Activated CD4-positive, alpha-beta T cell treated with anti-CD3 and anti-CD28 coated beads, Interleukin-2, Interleukin-4, amounts not matched to agents 100 ng/mL and 50 ng/mL, durations not matched to agents 16 hours and 8 hours (primary cell): ENCODE data around the gene FOSL1.

Source experiments
- DNase-seq: peaks from one replicate; pipeline ENCODE4 v3.0.0-alpha.2; 2020; ENCODE audit warnings: low spot score

The FOSL1 gene

GRCh38 chr11:65900125-65900898 lies at the start of gene FOSL1:
FOSL1 (minus strand) TSS chr11:65900388; CDS start chr11:65900339, 49 bp downstream.
- DNase-seq, result peak; percentile 92

DNA sequence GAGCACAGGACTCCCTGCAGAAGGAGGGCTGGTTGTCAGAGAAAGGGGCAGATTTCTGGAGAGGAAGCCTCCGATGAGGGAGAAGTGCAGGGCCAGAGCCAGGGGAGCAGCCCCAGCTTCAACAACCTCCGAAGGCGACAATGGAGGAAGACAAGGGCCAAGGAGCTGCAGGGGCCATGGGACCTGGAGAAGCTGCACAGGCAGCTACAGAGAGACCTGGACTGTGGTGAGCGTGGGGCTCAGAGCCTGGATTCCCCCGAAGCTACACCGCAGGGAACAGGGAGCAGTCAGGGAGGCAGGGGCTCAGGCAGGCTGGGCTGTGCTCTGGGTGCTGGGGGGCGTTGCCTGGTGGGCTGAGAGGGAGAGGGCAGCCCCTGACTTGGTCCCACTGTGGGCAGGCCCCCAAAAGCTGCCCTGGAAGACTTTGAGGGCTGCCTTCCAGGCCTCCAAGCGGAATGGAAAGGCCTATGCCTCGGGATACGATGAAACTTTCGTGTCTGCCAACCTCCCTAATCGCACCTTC lies 47.5 kb upstream of the FOSL1 start:
- DNase-seq, result no peak

DNA sequence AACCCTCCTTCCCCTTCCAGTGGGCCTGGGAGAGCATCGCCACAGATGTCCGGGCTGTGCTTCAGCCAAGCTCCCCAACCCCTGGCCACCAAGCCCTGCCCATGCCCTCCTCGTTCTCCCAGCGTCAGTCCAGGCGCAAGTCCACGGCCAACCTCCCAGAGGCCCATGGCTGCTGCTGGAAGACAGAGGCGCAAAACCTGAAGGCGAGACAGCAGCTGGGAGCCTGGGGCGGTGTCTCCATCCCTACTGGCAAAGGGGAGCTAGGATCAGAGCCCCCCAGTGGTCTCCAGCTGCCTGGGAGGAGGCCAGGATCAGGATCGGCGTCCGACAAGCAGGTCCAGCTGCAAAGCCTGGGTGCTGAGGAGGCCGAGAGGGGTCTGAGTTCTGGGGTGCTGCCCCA lies 46.9 kb upstream of the FOSL1 start:
- DNase-seq, result no peak

GRCh38 chr11:65946655-65947054 lies 46.5 kb upstream of the FOSL1 start:
- DNase-seq, result no peak

GRCh38 chr11:65945941-65946558 lies 45.9 kb upstream of the FOSL1 start:
- DNase-seq, result no peak

GRCh38 chr11:65945430-65945911 lies 45.3 kb upstream of the FOSL1 start, which contains the start of gene TSGA10IP:
TSGA10IP (plus strand) TSS chr11:65945480; CDS start chr11:65945676, 196 bp downstream.
- no peak for DNase-seq

DNA sequence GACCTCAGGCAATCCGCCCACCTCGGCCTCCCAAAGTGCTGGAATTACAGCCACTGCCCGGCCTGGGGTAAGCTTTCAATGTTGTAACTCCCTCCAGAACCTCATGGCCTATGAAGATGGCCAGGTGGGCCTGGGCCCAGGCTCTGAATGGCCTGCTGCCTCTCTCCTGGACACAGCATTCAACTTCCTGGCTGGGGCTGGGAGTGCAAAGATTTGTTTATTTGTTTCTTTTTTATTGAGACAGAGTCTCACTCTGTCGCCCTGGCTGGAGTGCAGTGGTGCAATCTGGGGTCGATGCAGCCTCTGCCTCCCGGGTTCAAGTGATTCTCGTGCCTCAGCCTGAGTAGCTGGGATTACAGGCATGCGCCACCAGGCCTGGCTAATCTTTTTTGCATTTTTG lies 44.6 kb upstream of the FOSL1 start:
- DNase-seq, result no peak

- no peak for DNase-seq
Observed at GRCh38 chr11:65944191-65944590, 44.0 kb upstream of the FOSL1 start.

DNA sequence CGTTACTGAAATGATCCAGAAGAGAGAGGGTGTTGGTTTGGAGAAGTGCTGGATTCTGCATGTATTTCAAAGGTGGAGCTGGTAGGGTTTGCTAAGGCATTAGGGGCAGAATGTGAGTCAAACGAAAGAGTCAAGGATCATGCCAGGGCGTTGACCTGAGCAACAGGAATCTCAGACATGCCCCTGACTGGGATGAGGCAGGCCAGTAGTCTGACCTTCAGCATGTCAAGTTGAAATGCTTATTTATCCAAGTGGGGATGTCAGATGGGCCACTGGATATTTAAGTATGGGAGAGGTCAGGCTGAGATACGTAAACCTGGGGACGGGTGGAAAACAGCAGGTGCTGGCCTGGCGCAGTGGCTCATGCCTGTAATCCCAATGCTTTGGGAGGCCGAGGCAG lies 42.3 kb upstream of the FOSL1 start:
- DNase-seq, result no peak

DNA sequence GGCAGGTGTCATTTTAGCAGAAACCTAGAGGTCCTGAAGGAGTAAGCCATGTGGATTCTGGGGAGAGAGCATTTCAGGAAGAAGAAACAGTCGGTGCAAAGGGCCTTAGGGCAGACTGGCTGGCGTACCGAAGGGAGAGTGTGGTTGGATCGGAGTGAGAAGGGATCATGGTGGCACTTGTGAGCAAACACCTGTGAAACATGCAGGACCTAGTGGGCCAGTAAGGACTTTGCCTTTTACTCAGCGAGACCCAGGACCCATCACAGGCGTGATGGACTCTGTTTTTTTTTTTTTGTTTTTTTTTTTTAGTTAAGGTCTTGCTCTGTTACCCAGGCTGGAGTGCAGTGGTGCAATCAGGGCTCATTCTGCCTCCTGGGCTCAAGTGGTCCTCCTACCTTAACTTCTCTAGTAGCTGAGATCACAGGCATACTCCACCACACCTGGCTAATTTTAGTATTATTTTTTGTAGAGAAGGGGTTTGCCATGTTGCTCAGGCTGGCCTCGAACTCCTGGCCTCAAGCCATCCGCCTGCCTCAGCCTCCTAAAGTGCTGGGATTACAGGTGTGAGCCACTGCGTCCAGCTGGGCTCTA lies 41.6 kb upstream of the FOSL1 start:
- DNase-seq, result no peak

DNA sequence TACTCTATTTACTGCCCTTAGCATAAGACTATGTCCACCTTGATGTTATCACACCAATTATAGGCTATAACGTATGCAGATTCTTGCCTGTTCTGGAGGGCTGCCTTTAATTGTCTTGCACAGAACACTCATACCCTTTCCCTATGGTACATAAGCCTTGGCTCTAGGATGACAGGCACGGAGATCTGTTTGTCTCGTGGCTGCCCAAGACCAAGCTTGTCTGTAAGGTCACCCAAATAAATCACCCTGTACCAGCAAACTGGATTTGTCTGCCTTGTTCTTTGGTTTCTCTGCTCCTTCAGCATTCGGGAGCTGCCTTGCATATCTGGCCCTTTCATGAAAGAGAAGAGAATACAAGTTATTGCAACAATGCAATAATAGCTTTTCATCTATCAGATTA lies 37.6 kb upstream of the FOSL1 start:
- DNase-seq, result no peak

DNA sequence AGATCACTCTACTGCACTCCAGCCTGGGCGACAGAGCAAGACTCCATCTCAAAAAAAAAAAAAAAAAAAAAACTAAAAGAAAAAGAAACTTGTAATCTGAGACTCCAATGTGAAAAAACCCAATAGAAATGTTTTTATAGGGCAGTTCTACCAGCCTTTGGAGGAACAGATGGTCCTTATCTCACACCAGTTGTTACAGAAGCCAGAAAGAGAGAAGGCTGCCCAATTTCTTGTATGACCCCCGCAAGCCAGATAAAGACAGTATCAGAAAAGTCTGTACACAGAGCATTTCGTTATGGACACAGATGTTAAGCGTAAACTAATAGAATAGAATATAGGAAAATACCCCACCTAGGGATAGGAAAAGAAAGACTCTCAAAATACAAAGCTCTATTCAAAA lies 33.8 kb upstream of the FOSL1 start:
- no peak for DNase-seq

DNA sequence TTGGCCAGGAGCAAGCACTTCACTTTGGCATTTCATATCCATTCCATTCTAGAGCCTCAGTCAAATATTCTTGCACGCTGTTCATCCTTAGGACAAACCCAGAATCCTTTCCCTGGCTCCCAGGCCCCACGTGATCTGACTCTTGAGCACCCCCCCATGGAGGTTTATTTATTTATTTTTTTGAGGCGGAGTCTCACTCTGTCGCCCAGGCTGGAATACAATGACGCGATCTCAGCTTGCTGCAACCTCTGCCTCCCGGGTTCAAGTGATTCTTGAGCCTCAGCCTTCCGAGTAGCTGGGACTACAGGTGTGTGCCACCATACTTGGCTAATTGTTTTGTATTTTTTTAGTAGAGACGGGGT lies 32.4 kb upstream of the FOSL1 start:
- no peak for DNase-seq

- no peak for DNase-seq
Observed at GRCh38 chr11:65931773-65932557, 31.8 kb upstream of the FOSL1 start.

- no peak for DNase-seq
Observed at GRCh38 chr11:65928667-65929066, 28.5 kb upstream of the FOSL1 start.

- DNase-seq, result peak; percentile 83
Observed at GRCh38 chr11:65927904-65928397, 27.8 kb upstream of the FOSL1 start.

DNA sequence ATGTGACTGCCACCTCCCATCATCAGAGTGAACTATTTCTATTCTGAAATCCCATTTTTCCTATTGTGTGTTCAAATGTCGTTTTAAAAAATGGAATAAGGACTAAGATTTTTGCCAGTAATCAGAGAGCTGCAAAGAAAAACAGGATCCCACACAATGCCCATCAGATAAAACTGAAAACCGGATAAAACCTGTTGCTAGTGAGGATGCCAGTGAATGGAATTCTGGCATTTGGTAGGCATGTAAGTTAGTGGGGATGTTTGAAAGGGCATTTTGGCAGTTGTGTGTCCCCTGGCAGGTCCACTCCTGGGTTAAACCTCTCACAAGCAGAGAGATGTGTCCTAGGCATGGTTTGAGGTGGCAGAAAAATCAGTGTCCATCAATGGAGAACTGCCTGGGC lies 25.2 kb upstream of the FOSL1 start:
- DNase-seq, result no peak

- DNase-seq, result no peak
Observed at GRCh38 chr11:65922565-65922964, 22.4 kb upstream of the FOSL1 start.

DNA sequence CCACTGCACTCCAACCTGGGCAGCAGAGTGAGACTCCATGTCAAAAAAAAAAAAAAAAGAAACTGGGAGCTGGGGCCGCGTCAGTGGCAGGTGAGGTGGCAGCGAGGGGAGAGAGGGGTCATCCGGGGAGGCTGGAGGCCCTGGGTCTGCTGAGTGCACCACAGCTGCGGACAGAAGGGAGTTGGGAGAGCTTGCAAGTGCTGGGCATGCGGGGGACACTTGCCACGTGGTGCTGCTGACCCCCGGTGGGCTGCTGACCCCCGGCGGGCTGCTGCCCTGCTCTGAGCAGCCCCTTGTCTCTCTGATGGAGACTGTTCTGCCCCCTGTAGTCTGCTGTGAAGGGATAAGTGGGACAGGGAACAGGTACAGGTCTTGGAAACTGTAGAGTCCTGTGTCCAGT lies 21.7 kb upstream of the FOSL1 start:
- DNase-seq, result no peak

- DNase-seq, result no peak
Observed at GRCh38 chr11:65921033-65921555, 20.9 kb upstream of the FOSL1 start.

- DNase-seq, result no peak
Observed at GRCh38 chr11:65920372-65920802, 20.2 kb upstream of the FOSL1 start.
